Progenitor cell of endocrine pancreas (in vitro differentiated cells): Measurements from ENCODE around the gene CDH11. TPM values are rescaled to one million over a fixed set of nuclear protein-coding genes. Genes with fewer than 3 reads are reported as not detected.

ENCODE experiments used
- DNase-seq: peaks from one replicate; pipeline ENCODE4 v3.0.0; 2021; ENCODE audit warnings: low spot score; ENCODE audit not compliant: unreplicated experiment
- H3K27ac Mint-ChIP-seq: 2 replicates; pipeline ENCODE4 v1.8.0; 2021; ENCODE audit warnings: mild to moderate bottlenecking, moderate library complexity, mixed read lengths
- H3K27me3 Mint-ChIP-seq: 2 replicates; pipeline ENCODE4 v1.8.0; 2021; ENCODE audit warnings: mixed read lengths
- H3K36me3 Mint-ChIP-seq: 2 replicates; pipeline ENCODE4 v1.8.0; 2022; ENCODE audit warnings: mixed read lengths; ENCODE audit not compliant: insufficient read depth
- H3K4me1 Mint-ChIP-seq: 2 replicates; pipeline ENCODE4 v1.8.0; 2021; ENCODE audit warnings: low read depth, mixed read lengths
- H3K4me3 Mint-ChIP-seq: 2 replicates; pipeline ENCODE4 v1.8.0; 2021; ENCODE audit warnings: low read depth, mild to moderate bottlenecking, moderate library complexity, mixed read lengths
- H3K9me3 Mint-ChIP-seq: 2 replicates; pipeline ENCODE4 v1.8.0; 2021; ENCODE audit warnings: low read depth, mixed read lengths
- CTCF ChIP-seq: fragments of 200-600 bp; sonication (generic); IDR thresholded peaks from one replicate; pipeline ENCODE4 v1.5.0; 2021; ENCODE audit warnings: antibody characterized with exemption, mild to moderate bottlenecking; ENCODE audit not compliant: unreplicated experiment
- total RNA-seq: library from RNA; stranded (reverse); gene quantifications from 2 replicates; pipeline ENCODE4 v1.2.1, GENCODE V29; 2021

CDH11 gene
- total RNA-seq, 1 donor from 2014 or later, result 6.0 TPM

GRCh38 chr16:64947651-64948050 is 174.2 kb downstream of the CDH11 start:
- no peak for DNase-seq
- peaks cover 4% of the 10 kb centered on the region for H3K9me3 Mint-ChIP-seq

GRCh38 chr16:64933885-64934284 is 188.0 kb downstream of the CDH11 start:
- Mint-ChIP-seq H3K9me3 (no peaks in the 10 kb centered on the region), H3K27me3 (no peaks in the 10 kb centered on the region), H3K4me1 (peaks cover 2% of the 10 kb centered on the region), H3K27ac (no peak overlapping the region), H3K36me3 (no peaks in the 10 kb centered on the region), H3K4me3 (no peak overlapping the region)
- DNase-seq, result no peak
- TF ChIP-seq CTCF, result no peak

More at GRCh38 chr16:64947651-64948050, 174.2 kb downstream of the CDH11 start:
- Mint-ChIP-seq H3K4me3 (no peak overlapping the region), H3K36me3 (no peaks in the 10 kb centered on the region), H3K4me1 (peaks cover 3% of the 10 kb centered on the region), H3K27ac (no peak overlapping the region), H3K27me3 (no peaks in the 10 kb centered on the region)
- no peak for TF ChIP-seq CTCF

GRCh38 chr16:64926476-64926875 is 195.4 kb downstream of the CDH11 start:
- Mint-ChIP-seq H3K27me3 (peaks cover 9% of the 10 kb centered on the region), H3K36me3 (no peaks in the 10 kb centered on the region), H3K27ac (no peak overlapping the region), H3K4me3 (no peak overlapping the region), H3K9me3 (peaks cover 16% of the 10 kb centered on the region), H3K4me1 (no peaks in the 10 kb centered on the region)
- TF ChIP-seq CTCF, result no peak
- no peak for DNase-seq

GRCh38 chr16:64925166-64925565 is 196.7 kb downstream of the CDH11 start:
- DNase-seq, result no peak
- no peaks in the 10 kb centered on the region for H3K36me3 Mint-ChIP-seq
- H3K4me3 Mint-ChIP-seq, result no peak overlapping the region
- H3K9me3 Mint-ChIP-seq, result peaks cover 16% of the 10 kb centered on the region
- H3K27ac Mint-ChIP-seq, result no peak overlapping the region
- H3K27me3 Mint-ChIP-seq, result peaks cover 16% of the 10 kb centered on the region
- no peaks in the 10 kb centered on the region for H3K4me1 Mint-ChIP-seq
- no peak for TF ChIP-seq CTCF

- Mint-ChIP-seq H3K9me3 (peaks cover 16% of the 10 kb centered on the region), H3K4me1 (no peaks in the 10 kb centered on the region), H3K4me3 (no peak overlapping the region), H3K27me3 (peaks cover 16% of the 10 kb centered on the region), H3K36me3 (no peaks in the 10 kb centered on the region), H3K27ac (no peak overlapping the region)
- no peak for DNase-seq
- no peak for TF ChIP-seq CTCF
Measured at GRCh38 chr16:64924086-64924485, 197.8 kb downstream of the CDH11 start.
